ENCODE measurements around the gene MAP2.

GRCh38 chr2:209753020-209753419 is 329.2 kb downstream of the MAP2 start:
- TF ChIP-seq CTCF (IDR thresholded peaks at IDR 0.05) (no peak), POLR2A (IDR thresholded peaks at IDR 0.05) (no peak)
